IPS DF 19.7 (cell line): Measurements from ENCODE around the gene RHOBTB3.

Experiments
- DNase-seq: peaks from one replicate; pipeline ENCODE4 v3.0.0-alpha.2; 2013; ENCODE audit warnings: low read depth, low spot score

RHOBTB3 gene

GRCh38 chr5:95763941-95764340, 32.8 kb downstream of the RHOBTB3 start:
- no peak for DNase-seq

- no peak for DNase-seq
These were observed 37.6 kb downstream of the RHOBTB3 start for GRCh38 chr5:95768731-95769130.

DNA sequence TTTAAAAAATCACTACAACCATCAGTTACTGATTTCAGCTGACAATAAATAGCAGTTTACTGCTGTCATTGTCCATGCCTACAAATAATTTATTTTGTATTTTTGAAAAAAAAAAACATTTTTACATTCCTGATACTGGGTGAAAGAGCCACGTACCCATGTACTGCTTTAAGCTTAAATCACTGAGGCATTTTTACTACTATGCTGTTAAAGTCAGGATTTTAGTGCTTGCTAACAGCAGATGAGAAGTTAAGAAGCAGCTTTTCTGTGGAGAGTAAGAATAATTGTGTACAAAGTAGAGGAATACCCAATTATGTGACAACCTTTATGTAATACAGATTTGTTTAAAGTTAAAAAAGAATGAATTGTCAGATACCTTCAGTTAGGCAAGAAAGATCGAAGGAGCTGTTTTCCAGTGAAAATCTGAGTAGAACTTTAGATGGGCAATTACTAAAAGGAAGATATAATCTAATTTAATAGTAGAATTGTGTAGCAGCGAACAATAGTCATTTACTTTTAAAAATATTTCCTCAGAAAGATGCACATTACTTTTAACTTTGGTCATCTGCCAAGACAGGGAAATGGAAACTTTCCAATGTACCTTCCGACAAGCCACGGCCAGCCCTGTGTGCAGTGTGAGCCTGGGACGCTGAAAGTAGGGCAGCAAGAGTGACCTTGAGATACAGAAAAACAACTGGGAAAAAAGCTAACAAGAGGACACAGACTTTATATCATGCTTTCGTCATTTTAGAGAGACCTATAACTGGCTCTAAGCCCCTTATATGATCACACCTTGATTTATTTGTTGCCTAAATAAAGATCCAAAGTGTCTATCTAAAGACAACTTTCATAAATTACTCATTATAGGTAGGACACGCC, 39.9 kb downstream of the RHOBTB3 start:
- DNase-seq: no peak

DNA sequence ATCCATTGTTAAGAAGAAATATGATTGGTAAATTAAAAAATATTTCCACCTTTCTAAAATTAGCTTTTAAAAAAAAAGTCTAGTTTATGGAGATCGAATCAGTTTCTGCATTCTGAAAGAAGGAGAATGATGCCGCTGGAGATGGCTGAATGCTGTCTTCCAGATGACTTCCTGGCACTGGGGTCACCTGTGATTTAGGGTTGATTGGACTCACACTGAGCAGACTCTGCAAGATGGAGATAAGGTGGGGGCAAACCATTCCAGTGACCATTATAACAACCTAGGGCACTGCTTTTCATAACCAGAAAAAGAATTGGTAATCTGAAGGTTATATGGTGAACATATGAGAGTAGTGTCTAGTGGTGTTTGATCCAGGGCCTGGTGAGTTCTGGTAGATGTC, 40.8 kb downstream of the RHOBTB3 start:
- no peak for DNase-seq

DNA sequence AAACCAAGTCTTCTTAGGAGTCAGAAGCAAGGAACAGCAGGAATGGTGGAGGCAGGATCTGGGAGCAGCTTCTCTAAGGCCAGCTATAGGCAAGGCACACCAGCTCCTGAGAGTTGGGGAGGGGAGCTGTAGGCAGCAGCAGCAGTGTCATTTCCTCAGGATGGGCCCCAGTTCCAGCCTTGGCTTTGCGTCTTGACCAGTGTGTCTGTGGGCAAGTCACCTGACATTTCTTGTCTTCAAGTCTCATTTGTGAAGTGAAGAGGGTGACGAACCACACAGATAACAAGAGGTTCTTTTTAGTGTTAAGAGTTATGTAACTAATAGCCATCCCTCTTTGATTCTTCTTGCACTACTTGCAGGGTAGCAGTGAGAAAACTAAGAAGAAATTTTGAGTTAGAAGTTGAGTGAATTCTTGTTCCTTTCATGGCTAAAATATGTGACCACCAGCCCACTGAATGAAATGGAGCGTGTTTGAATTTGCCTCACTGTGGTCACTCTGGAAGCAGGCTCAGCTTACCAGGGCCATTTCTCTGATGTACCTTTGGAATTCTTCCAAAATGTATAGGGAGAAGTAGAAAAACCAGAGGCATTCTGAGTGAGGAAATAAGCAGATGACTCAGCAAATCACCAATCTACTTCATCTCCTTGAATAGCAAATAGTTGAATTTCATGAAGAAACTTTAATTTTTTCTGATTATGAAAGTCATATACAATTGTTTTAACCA, 42.4 kb downstream of the RHOBTB3 start:
- no peak for DNase-seq

DNA sequence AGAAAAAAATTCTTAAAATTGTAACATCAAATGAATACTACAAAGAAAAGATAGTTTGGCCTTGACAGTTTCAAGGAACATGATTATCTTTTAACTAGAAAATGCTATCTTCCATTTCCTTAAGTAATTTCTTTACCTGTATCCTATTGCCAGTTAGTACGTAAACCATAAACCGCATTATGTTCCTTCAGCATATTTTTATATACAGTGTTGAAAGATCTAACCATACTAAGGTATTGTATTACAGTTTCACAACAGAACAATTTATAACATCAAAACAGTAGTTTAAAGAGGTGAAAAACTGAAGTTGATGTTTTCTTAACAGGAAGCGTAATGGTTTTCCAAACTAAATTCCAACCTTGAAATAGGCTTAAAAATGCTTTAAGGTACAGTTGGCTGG, 46.3 kb downstream of the RHOBTB3 start:
- no peak for DNase-seq

DNA sequence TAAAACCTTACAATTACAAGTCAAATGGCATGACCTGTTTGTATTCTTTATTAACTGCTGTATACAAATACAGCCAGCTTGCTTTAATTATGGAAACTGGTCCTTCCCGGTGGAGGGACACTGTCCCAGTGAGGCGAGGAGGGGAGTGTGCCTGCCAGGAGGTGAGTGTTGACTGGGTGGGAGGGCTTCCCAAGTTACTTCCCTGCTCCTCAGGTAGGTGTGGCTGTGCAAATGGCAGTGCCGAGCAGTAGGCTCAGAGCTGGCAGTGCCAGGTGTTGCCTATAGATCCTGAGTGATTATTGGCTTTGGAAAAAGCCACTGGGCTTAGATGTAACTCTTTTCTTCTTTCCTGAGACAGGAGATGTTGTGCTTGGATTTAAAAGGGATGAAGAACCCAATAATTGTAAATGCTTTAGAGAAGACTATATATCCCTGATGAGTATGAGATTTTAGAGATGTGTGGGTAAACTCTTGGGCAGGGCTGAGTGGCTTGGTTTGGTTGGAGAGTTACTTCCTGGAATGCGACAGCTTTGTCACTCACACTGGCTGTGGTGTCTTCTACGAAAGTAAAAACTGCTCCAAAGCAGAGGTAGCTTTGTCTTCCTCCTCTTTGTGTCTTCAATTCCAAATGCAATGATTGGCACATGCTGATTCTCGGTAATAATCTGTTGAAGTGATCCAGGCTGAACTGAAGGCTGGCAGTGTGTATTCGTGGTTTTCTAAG, 47.7 kb downstream of the RHOBTB3 start:
- DNase-seq: no peak

DNA sequence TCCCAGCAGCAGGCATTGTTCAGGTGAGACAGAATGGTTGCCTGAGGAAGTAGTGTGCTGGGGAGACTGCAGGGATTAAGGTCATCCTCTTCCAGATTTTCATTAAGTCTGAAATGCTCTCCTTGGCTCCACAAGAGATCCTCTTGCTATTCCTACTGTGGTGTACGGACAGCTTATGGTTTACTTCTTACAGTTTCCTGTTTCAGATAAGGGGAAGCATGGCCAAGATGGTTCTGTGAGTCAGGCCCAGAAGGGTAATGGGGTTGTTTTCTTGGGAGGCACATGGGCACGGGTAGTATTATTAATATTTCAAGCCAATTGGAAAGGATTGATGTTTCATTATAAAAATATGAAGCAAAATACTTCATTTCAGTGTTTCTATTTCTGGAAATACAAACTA, 48.5 kb downstream of the RHOBTB3 start:
- no peak for DNase-seq

DNA sequence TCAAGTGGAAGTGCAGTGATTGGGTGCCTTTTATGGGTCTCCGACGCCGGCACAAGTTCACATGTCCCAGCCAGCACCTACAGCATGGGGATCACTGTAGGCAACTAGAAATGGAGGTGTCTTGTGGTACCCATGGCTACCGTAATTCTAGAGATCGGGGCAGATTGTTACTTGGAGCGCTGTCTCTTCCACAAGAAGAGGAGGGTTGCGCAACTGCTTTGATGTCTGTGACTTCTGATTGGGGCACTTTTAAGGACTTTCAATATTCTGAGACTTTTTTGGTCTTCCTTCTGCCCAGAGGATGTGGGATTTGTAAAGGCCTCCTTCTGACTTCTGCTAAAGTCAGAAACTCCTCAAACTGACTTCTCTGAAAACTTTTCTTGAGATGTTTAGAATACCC, 49.5 kb downstream of the RHOBTB3 start:
- DNase-seq: no peak

GRCh38 chr5:95781101-95781583, 50.0 kb downstream of the RHOBTB3 start:
- peak; percentile 30 for DNase-seq

DNA sequence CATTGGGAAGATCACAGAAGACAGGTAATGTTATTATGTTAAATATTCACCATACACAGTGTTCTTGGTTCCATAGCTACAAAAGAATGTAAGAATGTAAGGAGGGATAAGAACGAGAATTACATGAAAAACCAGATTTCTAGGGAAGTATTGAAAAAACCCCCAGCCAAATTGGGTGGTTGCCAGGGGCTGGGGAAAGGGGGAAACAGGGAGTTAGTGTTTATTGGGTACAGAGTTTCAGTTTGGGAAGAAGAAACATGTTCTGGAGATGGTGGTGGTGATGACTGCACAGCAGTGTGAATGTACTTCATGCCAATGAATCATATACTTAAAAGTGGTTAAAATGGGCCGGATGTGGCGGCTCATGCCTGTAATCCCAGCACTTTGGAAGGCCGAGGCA, 51.0 kb downstream of the RHOBTB3 start:
- no peak for DNase-seq

- DNase-seq: no peak
These were observed 52.5 kb downstream of the RHOBTB3 start for GRCh38 chr5:95783661-95784060.

DNA sequence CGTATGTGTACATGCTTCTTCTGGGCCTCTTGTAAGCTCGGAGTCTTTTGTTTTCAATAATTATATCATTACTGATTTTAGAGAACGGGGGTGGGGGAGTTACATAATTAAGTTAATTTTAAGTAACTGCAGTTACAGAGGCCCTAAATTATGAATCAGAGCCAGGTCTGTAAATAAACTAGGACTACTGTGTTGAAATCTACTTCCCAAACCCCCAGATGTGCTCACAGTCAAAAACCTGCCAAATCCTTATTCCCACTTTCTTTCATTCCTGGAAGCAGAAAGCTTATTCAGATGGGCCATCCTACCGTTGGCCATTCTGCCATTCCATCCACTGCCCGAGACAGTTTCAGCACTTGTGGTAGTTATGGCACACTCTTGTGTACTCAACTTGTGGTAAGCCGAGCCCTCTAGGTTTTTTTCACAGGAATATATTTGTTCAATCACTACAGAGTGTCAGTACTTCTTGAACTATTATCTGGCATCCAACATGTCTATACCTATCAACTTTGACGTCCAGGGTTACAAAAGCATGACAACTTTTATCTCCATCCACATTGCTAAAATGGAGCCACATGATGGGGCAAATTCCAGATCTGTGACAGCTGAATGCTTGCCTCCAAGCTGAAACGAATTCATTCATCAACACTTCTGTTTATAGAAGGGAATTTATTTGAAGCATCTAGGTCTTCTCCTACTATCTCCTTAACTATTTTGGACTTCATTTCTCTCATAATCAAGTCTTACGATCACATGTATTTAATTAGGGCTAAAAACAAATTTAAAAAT, 53.6 kb downstream of the RHOBTB3 start:
- DNase-seq: no peak

GRCh38 chr5:95786821-95787418, 55.8 kb downstream of the RHOBTB3 start:
- no peak for DNase-seq

- DNase-seq: no peak
These were observed 57.4 kb downstream of the RHOBTB3 start for GRCh38 chr5:95788493-95788892.

GRCh38 chr5:95791751-95792150, 60.6 kb downstream of the RHOBTB3 start:
- no peak for DNase-seq

DNA sequence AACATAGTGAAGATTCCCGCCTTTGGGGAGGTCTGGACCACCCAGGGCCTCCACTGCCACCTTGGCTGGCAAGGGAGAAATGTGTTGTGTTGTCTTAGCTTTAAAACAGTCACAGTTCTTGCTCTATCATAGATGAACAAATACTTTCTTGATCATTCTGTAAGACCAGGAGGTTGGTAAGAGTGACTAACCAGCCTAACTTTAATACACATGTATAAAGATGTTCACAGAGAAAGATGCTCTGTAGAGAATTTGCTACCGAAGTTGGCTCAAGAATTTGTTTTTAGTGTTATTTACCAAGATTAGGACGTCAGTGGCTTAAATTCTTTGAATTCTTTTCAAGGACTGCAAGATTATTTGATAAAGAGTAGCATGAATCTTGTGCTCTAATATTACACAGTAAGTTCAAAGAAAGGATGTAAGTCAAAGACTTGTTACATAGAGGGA, 63.0 kb downstream of the RHOBTB3 start:
- DNase-seq: no peak

GRCh38 chr5:95797301-95797700, 66.2 kb downstream of the RHOBTB3 start:
- no peak for DNase-seq

DNA sequence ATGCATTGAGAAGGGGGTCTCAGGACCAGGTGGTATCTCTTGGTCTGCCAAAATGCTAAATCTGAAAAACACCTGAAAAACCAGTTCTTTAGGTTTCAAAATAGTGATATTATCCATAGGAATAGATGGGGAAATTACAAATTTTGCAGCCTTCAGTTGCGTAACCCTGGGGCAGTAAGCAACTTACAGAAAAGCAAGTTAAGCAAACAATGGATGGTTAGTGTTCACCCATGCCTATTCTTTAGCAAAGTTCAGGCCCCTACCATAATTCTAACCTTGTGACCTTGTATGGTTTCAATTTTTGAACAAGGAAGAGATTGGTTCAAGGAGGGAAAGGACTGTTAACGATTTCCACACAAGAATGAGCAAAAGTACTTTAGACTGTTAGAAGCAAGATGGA, 66.9 kb downstream of the RHOBTB3 start:
- no peak for DNase-seq

DNA sequence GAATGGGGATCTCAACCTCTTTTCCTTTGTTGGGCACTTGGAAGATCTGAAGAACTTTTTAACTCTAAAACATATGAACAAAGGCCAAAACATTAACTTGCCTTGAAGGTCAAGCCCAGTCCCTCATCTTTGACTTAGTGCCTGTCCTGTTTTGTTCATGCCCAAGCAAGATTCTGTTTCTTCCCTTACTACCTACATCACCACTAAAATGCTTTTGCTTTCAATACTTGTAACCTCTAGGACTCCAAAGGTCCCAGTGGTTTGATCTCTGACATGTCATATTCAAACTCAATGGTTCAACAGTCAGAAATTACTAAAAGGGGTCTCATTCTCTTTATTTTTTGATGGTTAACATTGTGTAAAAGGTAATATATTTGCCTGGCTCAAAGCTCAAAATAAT, 67.4 kb downstream of the RHOBTB3 start:
- DNase-seq: no peak
